Left hindlimb (tissue), 1 donor: ENCODE measurements around the gene SULT1A4.
"Not testable (repeated sequence)": the region's sequence is repeated elsewhere in the genome, so short reads cannot be mapped to it uniquely, and the experiment has no call there.

ENCODE experiments used
- DNase-seq: peaks from one replicate; pipeline ENCODE4 v3.0.0-alpha.2; 2018

The SULT1A4 gene

GRCh38 chr16:29459706-29460646, at the start of gene SULT1A4:
TSS of gene SULT1A4 (plus strand) at chr16:29459913. CDS start at chr16:29461386, 1,473 bp downstream.
- DNase-seq, result not testable (repeated sequence)

- not testable (repeated sequence) for DNase-seq
Measured at GRCh38 chr16:29423587-29423986, 36.1 kb upstream of the SULT1A4 start.

- not testable (repeated sequence) for DNase-seq
Measured at GRCh38 chr16:29425390-29425789, 34.3 kb upstream of the SULT1A4 start.

GRCh38 chr16:29453754-29454153, 6.0 kb upstream of the SULT1A4 start:
- DNase-seq, result not testable (repeated sequence)

- not testable (repeated sequence) for DNase-seq
Measured at GRCh38 chr16:29454269-29454668, 5.4 kb upstream of the SULT1A4 start, which contains the start of the genes BOLA2 and SLX1B. TSS of gene BOLA2 (minus strand) at chr16:29454351. CDS start at chr16:29454253, 98 bp downstream. TSS of gene SLX1B (plus strand) at chr16:29454533.

- DNase-seq, result not testable (repeated sequence)
Measured at GRCh38 chr16:29454828-29455227, 4.9 kb upstream of the SULT1A4 start.

- DNase-seq, result not testable (repeated sequence)
Measured at GRCh38 chr16:29457660-29458059, 2.1 kb upstream of the SULT1A4 start.

GRCh38 chr16:29460647-29461030, 926 bp downstream of the SULT1A4 start:
- DNase-seq, result not testable (repeated sequence)

- not testable (repeated sequence) for DNase-seq
Measured at GRCh38 chr16:29465985-29466824, 6.5 kb downstream of the SULT1A4 start.

- DNase-seq, result not testable (repeated sequence)
Measured at GRCh38 chr16:29466904-29467303, 7.2 kb downstream of the SULT1A4 start.

- not testable (repeated sequence) for DNase-seq
Measured at GRCh38 chr16:29467654-29468366, 8.1 kb downstream of the SULT1A4 start.

GRCh38 chr16:29469660-29470059, 9.9 kb downstream of the SULT1A4 start:
- not testable (repeated sequence) for DNase-seq

GRCh38 chr16:29472065-29472464, 12.4 kb downstream of the SULT1A4 start:
- not testable (repeated sequence) for DNase-seq

- DNase-seq, result not testable (repeated sequence)
Measured at GRCh38 chr16:29482276-29482675, 22.6 kb downstream of the SULT1A4 start.

GRCh38 chr16:29506308-29506707, 46.6 kb downstream of the SULT1A4 start, which contains the start of gene NPIPB12:
TSS of gene NPIPB12 (minus strand) at chr16:29506408.
- not testable (repeated sequence) for DNase-seq
